Measurements from ENCODE around the gene MEF2A.
"Not testable (repeated sequence)": the region's sequence is repeated elsewhere in the genome, so short reads cannot be mapped to it uniquely, and the experiment has no call there.

Gene MEF2A

DNA sequence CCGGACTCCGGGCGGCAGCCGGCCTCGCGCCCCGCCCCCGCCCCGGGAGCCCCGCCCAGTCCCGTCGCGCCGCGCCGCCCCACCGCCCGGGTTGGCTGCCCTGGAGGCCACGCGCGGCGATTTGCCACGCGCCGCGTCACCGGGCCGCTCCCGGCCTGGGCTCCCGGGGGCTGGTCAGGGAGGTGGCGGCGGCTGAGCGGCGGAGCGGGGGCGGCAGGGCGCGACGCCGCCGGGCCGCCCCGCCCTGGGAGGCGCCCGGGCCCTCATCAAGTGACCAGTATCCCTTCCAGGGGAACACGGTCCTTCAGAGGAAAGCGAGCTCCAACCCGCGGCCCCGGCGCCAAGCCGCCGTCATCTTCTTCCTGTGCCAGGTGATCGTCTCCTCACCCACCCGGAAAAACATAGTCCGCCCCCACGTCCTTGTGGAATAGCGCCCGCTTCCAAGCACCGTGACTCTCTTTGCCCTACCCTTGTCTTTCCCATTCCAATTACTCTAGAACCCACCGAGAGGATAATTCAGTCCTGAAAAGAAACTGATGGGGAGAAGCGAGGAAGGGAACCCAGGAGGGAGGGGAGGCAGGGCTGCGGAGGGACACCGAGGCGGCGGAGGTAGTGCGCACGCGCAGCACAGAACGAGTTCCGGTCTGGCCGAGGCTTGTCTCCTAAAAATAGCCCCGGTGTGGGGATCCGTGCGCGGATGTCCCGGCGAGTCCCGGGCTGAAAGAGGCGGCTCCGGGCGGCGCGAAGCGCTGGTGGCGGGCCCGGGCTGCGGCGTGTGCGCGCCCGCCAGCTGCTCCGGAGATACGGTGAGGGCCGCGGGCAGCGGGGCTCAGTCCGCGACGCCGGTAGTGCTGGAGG, at the start of gene MEF2A:
Gene MEF2A, plus strand, starts transcription at position 686 of the 858 bp plus-strand sequence. CDS start 67,136 bp downstream, outside the sequence.
- DNase-seq (ENCODE audit: low spot score in 2 of 2), result peak; percentile 88 to 95
- Histone ChIP-seq H3K4me3 (peak within 1 kb of the TSS; percentile 72), H3K36me3 (replicated peaks) (no peaks in the 10 kb centered on the region), H3K4me1 (peaks cover 28% of the 10 kb centered on the region), H3K27me3 (ENCODE audit: low read depth) (peaks cover under 1% of the 10 kb centered on the region; the same call in 1 of the 2 replicates), H3K9me3 (no peaks in the 10 kb centered on the region)
- in situ Hi-C loops (cut with MboI; ENCODE audit: low sequenced_read_pairs), result no loop called here

GRCh38 chr15:99518191-99518590, 47.6 kb upstream of the MEF2A start:
- Histone ChIP-seq H3K9me3 (no peaks in the 10 kb centered on the region), H3K4me3 (no peak overlapping the region), H3K4me1 (no peaks in the 10 kb centered on the region), H3K36me3 (replicated peaks) (no peaks in the 10 kb centered on the region), H3K27me3 (ENCODE audit: low read depth) (no peaks in the 10 kb centered on the region)
- DNase-seq (ENCODE audit: low spot score in 2 of 2), result no peak
- in situ Hi-C loops (cut with MboI; ENCODE audit: low sequenced_read_pairs), result no loop called here

GRCh38 chr15:99519366-99519765, 46.4 kb upstream of the MEF2A start:
- H3K4me3 ChIP-seq; H3K36me3 ChIP-seq (replicated peaks); H3K4me1 ChIP-seq; in situ Hi-C loops (cut with MboI; ENCODE audit: low sequenced_read_pairs); DNase-seq (ENCODE audit: low spot score in 2 of 2); H3K9me3 ChIP-seq; H3K27me3 ChIP-seq (ENCODE audit: low read depth): not testable (repeated sequence)

DNA sequence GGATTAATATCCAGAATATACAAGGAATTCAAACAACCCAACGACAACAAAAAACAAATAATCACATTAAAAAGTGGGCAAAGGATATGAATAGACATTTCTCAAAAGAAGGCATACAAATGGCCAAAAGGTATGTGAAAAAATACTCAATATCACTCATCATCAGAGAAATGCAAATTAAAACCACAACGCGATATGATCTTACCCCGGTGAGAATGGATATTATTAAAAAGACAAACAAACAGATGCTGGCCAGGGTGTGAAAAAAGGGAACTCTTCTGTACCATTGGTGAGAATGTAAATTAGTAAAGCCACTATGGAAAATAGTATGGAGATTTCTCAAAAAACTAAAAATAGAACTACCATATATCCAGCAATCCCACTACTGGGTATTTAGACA, 43.5 kb upstream of the MEF2A start:
- DNase-seq (ENCODE audit: low spot score in 2 of 2), result no peak
- H3K4me1 ChIP-seq, result no peaks in the 10 kb centered on the region
- in situ Hi-C loops (cut with MboI; ENCODE audit: low sequenced_read_pairs), result no loop called here
- no peak overlapping the region for H3K4me3 ChIP-seq
- H3K36me3 ChIP-seq (replicated peaks), result no peaks in the 10 kb centered on the region
- H3K27me3 ChIP-seq (ENCODE audit: low read depth), result no peaks in the 10 kb centered on the region
- no peaks in the 10 kb centered on the region for H3K9me3 ChIP-seq

DNA sequence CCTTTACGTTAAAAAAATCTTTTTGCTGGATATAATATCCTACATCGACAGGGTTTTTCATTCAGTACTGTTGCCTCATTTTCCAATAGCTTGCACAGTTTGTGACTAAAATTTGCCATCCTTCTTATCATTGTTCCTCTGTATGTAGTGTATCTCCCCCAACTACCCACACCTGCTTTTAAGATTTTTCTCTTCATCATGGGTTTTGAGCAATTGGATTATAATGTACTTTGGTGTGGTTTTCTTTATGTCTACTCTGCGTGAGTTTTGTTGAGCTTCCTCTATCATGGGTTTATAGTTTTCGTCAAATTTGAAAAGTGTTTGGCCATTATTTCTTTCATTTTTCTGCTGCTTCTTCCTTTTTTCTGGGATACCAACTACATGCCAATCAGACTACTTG, 39.6 kb upstream of the MEF2A start:
- H3K4me3 ChIP-seq, result no peak overlapping the region
- in situ Hi-C loops (cut with MboI; ENCODE audit: low sequenced_read_pairs), result no loop called here
- DNase-seq (ENCODE audit: low spot score in 2 of 2), result no peak

DNA sequence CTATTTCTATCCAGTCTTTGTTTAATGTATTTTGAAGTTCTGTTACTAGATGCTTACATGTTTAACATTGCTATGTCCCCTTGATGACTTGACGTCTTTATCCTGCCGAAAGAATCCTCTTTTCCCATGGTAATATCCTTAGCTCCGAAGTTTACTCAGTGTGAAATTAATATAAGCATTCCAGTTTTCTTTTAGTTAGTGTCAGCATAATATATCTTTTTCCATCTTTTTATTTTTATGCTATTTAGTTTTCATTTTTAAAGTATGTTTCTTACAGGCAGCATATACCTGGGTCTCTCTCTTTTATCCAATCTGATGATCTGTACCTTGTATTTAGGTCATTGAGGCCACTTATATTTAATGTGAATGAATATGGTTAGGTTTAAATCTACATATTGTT, 39.1 kb upstream of the MEF2A start:
- no peaks in the 10 kb centered on the region for H3K9me3 ChIP-seq
- no peak for DNase-seq (ENCODE audit: low spot score in 2 of 2)
- in situ Hi-C loops (cut with MboI; ENCODE audit: low sequenced_read_pairs), result no loop called here
- H3K4me1 ChIP-seq, result no peaks in the 10 kb centered on the region
- no peaks in the 10 kb centered on the region for H3K27me3 ChIP-seq (ENCODE audit: low read depth)
- no peaks in the 10 kb centered on the region for H3K36me3 ChIP-seq (replicated peaks)
- H3K4me3 ChIP-seq, result no peak overlapping the region

More for the DNA sequence above, 39.6 kb upstream of the MEF2A start:
- Histone ChIP-seq H3K4me1 (no peaks in the 10 kb centered on the region), H3K27me3 (ENCODE audit: low read depth) (no peaks in the 10 kb centered on the region), H3K9me3 (no peaks in the 10 kb centered on the region), H3K36me3 (replicated peaks) (no peaks in the 10 kb centered on the region)

GRCh38 chr15:99536422-99537040, 29.3 kb upstream of the MEF2A start:
- Histone ChIP-seq H3K9me3 (no peaks in the 10 kb centered on the region), H3K4me3 (no peak overlapping the region), H3K27me3 (ENCODE audit: low read depth) (no peaks in the 10 kb centered on the region), H3K4me1 (no peaks in the 10 kb centered on the region), H3K36me3 (replicated peaks) (no peaks in the 10 kb centered on the region)
- in situ Hi-C loops (cut with MboI; ENCODE audit: low sequenced_read_pairs), result no loop called here
- no peak for DNase-seq (ENCODE audit: low spot score in 2 of 2)

- H3K4me1 ChIP-seq, result no peaks in the 10 kb centered on the region
- in situ Hi-C loops (cut with MboI; ENCODE audit: low sequenced_read_pairs), result no loop called here
- DNase-seq (ENCODE audit: low spot score in 2 of 2), result no peak
These were observed 28.4 kb upstream of the MEF2A start for GRCh38 chr15:99537344-99537743.

GRCh38 chr15:99538261-99538660, 27.5 kb upstream of the MEF2A start:
- H3K4me1 ChIP-seq, result no peaks in the 10 kb centered on the region
- H3K9me3 ChIP-seq, result no peaks in the 10 kb centered on the region
- no peaks in the 10 kb centered on the region for H3K36me3 ChIP-seq (replicated peaks)
- no peaks in the 10 kb centered on the region for H3K27me3 ChIP-seq (ENCODE audit: low read depth)
- no peak for DNase-seq (ENCODE audit: low spot score in 2 of 2)
- no peak overlapping the region for H3K4me3 ChIP-seq
- in situ Hi-C loops (cut with MboI; ENCODE audit: low sequenced_read_pairs), result no loop called here

More at GRCh38 chr15:99537344-99537743, 28.4 kb upstream of the MEF2A start:
- Histone ChIP-seq H3K27me3 (ENCODE audit: low read depth) (no peaks in the 10 kb centered on the region), H3K9me3 (no peaks in the 10 kb centered on the region), H3K4me3 (no peak overlapping the region), H3K36me3 (replicated peaks) (no peaks in the 10 kb centered on the region)

GRCh38 chr15:99542828-99543227, 23.0 kb upstream of the MEF2A start:
- DNase-seq (ENCODE audit: low spot score in 2 of 2), result no peak
- no peaks in the 10 kb centered on the region for H3K4me1 ChIP-seq
- in situ Hi-C loops (cut with MboI; ENCODE audit: low sequenced_read_pairs), result no loop called here

GRCh38 chr15:99545605-99546004, 20.2 kb upstream of the MEF2A start:
- no peaks in the 10 kb centered on the region for H3K36me3 ChIP-seq (replicated peaks)
- no peaks in the 10 kb centered on the region for H3K4me1 ChIP-seq
- no peaks in the 10 kb centered on the region for H3K9me3 ChIP-seq
- no peak for DNase-seq (ENCODE audit: low spot score in 2 of 2)
- no peaks in the 10 kb centered on the region for H3K27me3 ChIP-seq (ENCODE audit: low read depth)
- no peak overlapping the region for H3K4me3 ChIP-seq
- in situ Hi-C loops (cut with MboI; ENCODE audit: low sequenced_read_pairs), result no loop called here

More at GRCh38 chr15:99542828-99543227, 23.0 kb upstream of the MEF2A start:
- H3K27me3 ChIP-seq (ENCODE audit: low read depth), result no peaks in the 10 kb centered on the region
- H3K9me3 ChIP-seq, result no peaks in the 10 kb centered on the region
- no peaks in the 10 kb centered on the region for H3K36me3 ChIP-seq (replicated peaks)
- H3K4me3 ChIP-seq, result no peak overlapping the region

- Histone ChIP-seq H3K36me3 (replicated peaks) (no peaks in the 10 kb centered on the region), H3K4me1 (no peaks in the 10 kb centered on the region), H3K4me3 (no peak overlapping the region), H3K27me3 (ENCODE audit: low read depth) (no peaks in the 10 kb centered on the region), H3K9me3 (no peaks in the 10 kb centered on the region)
- no peak for DNase-seq (ENCODE audit: low spot score in 2 of 2)
- in situ Hi-C loops (cut with MboI; ENCODE audit: low sequenced_read_pairs), result no loop called here
These were observed 19.2 kb upstream of the MEF2A start for GRCh38 chr15:99546441-99547100.

GRCh38 chr15:99547517-99547916, 18.3 kb upstream of the MEF2A start:
- H3K4me1 ChIP-seq, result no peaks in the 10 kb centered on the region
- no peak overlapping the region for H3K4me3 ChIP-seq
- in situ Hi-C loops (cut with MboI; ENCODE audit: low sequenced_read_pairs), result no loop called here
- H3K27me3 ChIP-seq (ENCODE audit: low read depth), result no peaks in the 10 kb centered on the region
- DNase-seq (ENCODE audit: low spot score in 2 of 2), result no peak
- no peaks in the 10 kb centered on the region for H3K36me3 ChIP-seq (replicated peaks)
- no peaks in the 10 kb centered on the region for H3K9me3 ChIP-seq

DNA sequence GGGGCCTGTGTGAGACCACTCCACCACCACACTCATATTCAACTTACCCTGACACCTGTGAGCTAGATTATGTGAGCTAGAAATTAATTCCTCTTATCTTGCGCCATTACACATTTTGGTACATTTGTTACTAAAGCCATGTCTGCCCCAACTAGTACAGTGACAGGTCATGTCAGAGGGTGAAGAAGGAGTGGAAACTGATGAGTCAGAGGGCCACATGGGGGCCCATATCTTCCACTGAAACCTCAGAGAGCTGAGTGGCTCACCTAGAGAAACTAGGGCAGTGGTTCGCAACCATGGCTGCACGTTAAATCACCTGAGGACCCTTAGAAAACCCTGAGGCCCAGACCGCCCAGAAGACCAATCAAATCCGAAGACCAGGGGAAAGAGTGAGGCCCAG, 15.7 kb upstream of the MEF2A start:
- no peak overlapping the region for H3K4me3 ChIP-seq
- no peaks in the 10 kb centered on the region for H3K36me3 ChIP-seq (replicated peaks)
- H3K4me1 ChIP-seq, result no peaks in the 10 kb centered on the region
- no peaks in the 10 kb centered on the region for H3K27me3 ChIP-seq (ENCODE audit: low read depth)
- no peak for DNase-seq (ENCODE audit: low spot score in 2 of 2)
- H3K9me3 ChIP-seq, result no peaks in the 10 kb centered on the region
- in situ Hi-C loops (cut with MboI; ENCODE audit: low sequenced_read_pairs), result no loop called here
